AG04450 (cell line): ENCODE results near the gene TMEM185B. TPM values are rescaled to one million over a fixed set of nuclear protein-coding genes. Genes with fewer than 3 reads are reported as not detected.
"Not testable (repeated sequence)": the region's sequence is repeated elsewhere in the genome, so short reads cannot be mapped to it uniquely, and the experiment has no call there.

Experiments used
- CTCF ChIA-PET: fragments of 300-600, 350-600 bp; formaldehyde crosslinking; extraction: SDS; loops from one replicate; lab custom pipeline; 2022; ENCODE audit warnings: antibody characterized with exemption, inconsistent platforms; lab: Charles Lee
- POLR2A ChIA-PET: fragments of 350-600 bp; formaldehyde crosslinking; extraction: SDS; loops from one replicate; lab custom pipeline; 2021; ENCODE audit warnings: antibody characterized with exemption, inconsistent platforms; lab: Yijun Ruan, JAX
- DNase-seq: peaks from one replicate; pipeline ENCODE4 v3.0.0-alpha.2; 2011; ENCODE audit warnings: low read depth, low spot score
- H3K27ac ChIP-seq: one replicate; pipeline ENCODE4 v1.5.1; 2012; ENCODE audit warnings: low read depth, low read length, control low read depth
- H3K27me3 ChIP-seq: one replicate; pipeline ENCODE4 v1.6.0; 2012; ENCODE audit warnings: low read length; ENCODE audit not compliant: control insufficient read depth, insufficient read depth
- H3K4me3 ChIP-seq: 2 replicates; pipeline ENCODE4 v1.5.1; 2011; ENCODE audit warnings: mild to moderate bottlenecking, low read depth, low read length, control low read depth
- H3K9me3 ChIP-seq: 2 replicates; pipeline ENCODE4 v1.5.1; 2012; ENCODE audit warnings: low read length; ENCODE audit not compliant: control insufficient read depth, insufficient read depth
- CTCF ChIP-seq: IDR thresholded peaks from 2 replicates; pipeline ENCODE4 v1.5.1; 2011; ENCODE audit warnings: low read depth, low read length, control low read depth, inconsistent platforms
- polyA plus RNA-seq: library from polyadenylated mRNA; depleted of rRNA; stranded (reverse); fragments of >200 nt; gene quantifications from 2 replicates; pipeline ENCODE4 v1.2.3, GENCODE V29; 2011

The TMEM185B gene
- polyA plus RNA-seq, 1 experiment = 21.8 TPM

DNA sequence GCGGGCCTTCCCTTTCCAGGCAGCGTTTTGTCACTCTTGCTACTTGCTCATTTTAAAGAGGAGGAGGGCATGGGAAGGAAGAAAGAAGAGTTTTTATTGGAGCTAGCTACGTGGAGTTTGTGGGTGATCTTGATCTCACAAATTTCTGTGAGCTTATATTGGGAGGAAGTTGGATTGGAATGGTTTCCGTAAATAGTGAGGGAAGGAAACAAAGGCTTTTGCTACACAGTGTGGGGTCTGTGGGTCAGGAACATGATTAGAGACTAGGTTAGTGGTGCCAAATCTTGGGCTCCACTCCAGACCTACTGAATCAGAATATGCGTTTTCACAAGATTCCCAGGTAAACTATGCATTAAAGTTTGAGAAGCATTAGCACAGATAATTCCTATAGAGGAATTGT is 37.5 kb upstream of the TMEM185B start:
- no peak for TF ChIP-seq CTCF
- Histone ChIP-seq H3K27ac (no peak overlapping the region), H3K4me3 (no peak overlapping the region), H3K9me3 (peaks cover 17% of the 10 kb centered on the region), H3K27me3 (no peaks in the 10 kb centered on the region)
- ChIA-PET CTCF (no interaction called here), POLR2A (no interaction called here)
- no peak for DNase-seq

DNA sequence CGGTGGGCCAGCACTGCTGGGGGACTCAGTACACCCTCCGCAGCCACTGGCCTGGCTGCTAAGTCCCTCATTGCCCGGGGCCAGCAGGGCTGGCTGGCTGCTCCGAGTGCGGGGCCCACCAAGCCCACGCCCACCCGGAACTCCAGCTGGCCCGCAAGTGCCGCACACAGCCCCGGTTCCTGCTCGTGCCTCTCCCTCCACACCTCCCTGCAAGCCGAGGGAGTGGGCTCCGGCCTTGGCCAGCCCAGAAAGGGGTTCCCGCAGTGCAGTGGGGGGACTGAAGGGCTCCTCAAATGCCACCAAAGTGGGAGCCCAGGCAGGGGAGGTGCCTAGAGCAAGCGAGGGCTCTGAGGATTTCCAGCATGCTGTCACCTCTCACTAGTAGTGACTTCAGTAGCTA is 36.7 kb upstream of the TMEM185B start:
- DNase-seq, H3K27ac ChIP-seq, H3K27me3 ChIP-seq, CTCF ChIA-PET, POLR2A ChIA-PET, H3K4me3 ChIP-seq: not testable (repeated sequence)
- H3K9me3 ChIP-seq = peaks cover 17% of the 10 kb centered on the region

GRCh38 chr2:120258196-120258595 is 35.0 kb upstream of the TMEM185B start:
- no peak overlapping the region for H3K4me3 ChIP-seq
- H3K9me3 ChIP-seq = peaks cover 17% of the 10 kb centered on the region
- H3K27ac ChIP-seq = no peak overlapping the region
- no peak for TF ChIP-seq CTCF
- ChIA-PET CTCF (interaction anchor here (2.6 to 6.6 kb wide), 2 partner anchors 25 to 55 kb away, joined by 7 to 40 read pairs; no protein-coding TSS in a partner anchor), POLR2A (no interaction called here)
- no peaks in the 10 kb centered on the region for H3K27me3 ChIP-seq
- no peak for DNase-seq

- POLR2A ChIA-PET = no interaction called here
Measured at GRCh38 chr2:120257522-120257921, 34.3 kb upstream of the TMEM185B start.

DNA sequence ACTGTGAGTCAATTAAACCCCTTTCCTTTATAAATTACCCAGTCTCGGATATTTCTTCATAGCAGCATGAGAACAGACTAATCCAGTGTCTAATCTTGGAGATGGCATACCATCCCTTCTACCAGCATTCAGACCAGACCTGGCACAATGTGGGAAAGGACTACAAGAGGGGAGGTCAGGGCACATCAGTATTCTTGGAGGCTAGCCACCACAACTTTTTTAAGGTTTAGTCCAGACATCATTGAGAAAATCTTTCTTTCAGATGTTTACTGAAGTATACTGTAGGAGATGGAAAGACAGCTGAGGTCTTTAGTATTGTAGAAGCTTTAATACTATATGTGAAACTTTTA is 33.4 kb upstream of the TMEM185B start:
- TF ChIP-seq CTCF = no peak
- no peak overlapping the region for H3K27ac ChIP-seq
- CTCF ChIA-PET = interaction anchor here (0.6 to 6.6 kb wide), 3 partner anchors 27 to 57 kb away, joined by 3 to 40 read pairs (median 7); no protein-coding TSS in a partner anchor
- POLR2A ChIA-PET = no interaction called here
- H3K9me3 ChIP-seq = peaks cover 17% of the 10 kb centered on the region
- H3K4me3 ChIP-seq = no peak overlapping the region
- DNase-seq = no peak
- no peaks in the 10 kb centered on the region for H3K27me3 ChIP-seq

More at GRCh38 chr2:120257522-120257921, 34.3 kb upstream of the TMEM185B start:
- peaks cover 17% of the 10 kb centered on the region for H3K9me3 ChIP-seq
- no peak for TF ChIP-seq CTCF
- CTCF ChIA-PET = interaction anchor here (0.6 to 6.6 kb wide), 4 partner anchors 26 to 56 kb away, joined by 3 to 40 read pairs (median 5); no protein-coding TSS in a partner anchor
- H3K4me3 ChIP-seq = no peak overlapping the region
- H3K27ac ChIP-seq = no peak overlapping the region
- no peaks in the 10 kb centered on the region for H3K27me3 ChIP-seq
- DNase-seq = no peak
